HG02870 (cell line): ENCODE data around the gene B4GAT1.
"Not testable (repeated sequence)": the region's sequence is repeated elsewhere in the genome, so short reads cannot be mapped to it uniquely, and the experiment has no call there.

ENCODE experiments used
- ATAC-seq: cut with Tn5 transposase; IDR thresholded peaks from one replicate; pipeline ENCODE4 v1.9.1; 2021; ENCODE audit warnings: mild to moderate bottlenecking, moderate library complexity; ENCODE audit not compliant: unreplicated experiment

B4GAT1 gene

DNA sequence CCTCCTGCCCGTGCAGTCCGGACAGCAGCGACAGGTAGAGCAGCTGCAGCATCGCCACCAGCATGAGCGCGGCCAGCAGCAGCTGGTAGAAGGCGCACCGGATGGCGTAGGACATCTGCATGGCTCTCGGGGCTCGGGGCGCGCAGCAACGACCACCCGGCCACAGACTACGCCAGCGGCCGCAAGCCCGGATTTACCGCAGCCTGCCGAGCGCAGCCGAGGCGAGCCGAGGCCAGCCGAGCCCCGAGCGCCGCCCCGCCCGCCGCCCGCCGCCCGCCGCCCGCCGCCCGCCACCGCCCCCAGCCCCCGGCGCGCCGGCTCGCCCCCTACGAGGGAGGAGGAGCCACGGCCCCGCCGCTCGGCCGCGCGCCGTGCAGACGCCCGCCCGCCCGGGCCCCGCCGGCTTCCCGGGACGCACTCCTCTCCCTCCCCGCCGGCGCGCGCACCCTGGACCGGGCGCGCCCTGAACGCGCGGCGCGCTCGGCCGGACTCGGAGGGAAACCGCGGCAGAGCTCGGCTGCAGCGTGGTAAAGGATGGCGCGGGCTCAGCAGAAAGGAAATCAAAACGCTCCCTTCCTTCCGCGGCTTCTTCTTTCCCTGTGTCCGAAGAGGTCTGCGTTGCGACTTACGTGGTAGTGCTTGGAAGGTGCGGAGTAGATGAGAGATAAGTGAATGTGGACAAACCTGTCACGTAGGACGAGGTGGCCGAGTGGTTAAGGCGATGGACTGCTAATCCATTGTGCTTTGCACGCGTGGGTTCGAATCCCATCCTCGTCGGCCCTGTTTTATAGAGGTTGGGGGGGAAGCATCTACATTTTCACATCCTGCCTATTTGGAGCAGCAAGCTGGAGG is at the start of gene B4GAT1:
B4GAT1 (minus strand) TSS at position 205 of the 852 bp plus-strand sequence; CDS start at position 121, 84 bp downstream.
- ATAC-seq, result peak; percentile 39

DNA sequence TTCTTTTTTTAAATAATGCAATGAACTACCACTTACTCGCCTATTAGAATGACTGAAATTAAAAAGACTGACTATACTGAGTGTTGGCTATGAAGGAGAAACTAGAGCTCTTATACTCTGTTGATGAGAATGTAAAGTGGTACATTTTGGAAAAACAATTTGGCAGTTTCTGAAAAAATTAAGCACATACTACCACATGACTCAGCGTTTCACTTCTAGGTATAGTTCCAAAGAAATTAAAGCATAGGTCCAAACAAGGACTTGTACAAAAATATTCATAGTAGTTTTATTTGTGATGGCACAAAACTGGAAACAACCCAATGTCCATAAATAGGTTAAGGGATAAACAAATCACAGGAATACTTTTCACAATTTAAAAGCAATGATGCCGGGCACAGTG is 46.5 kb upstream of the B4GAT1 start:
- no peak for ATAC-seq

DNA sequence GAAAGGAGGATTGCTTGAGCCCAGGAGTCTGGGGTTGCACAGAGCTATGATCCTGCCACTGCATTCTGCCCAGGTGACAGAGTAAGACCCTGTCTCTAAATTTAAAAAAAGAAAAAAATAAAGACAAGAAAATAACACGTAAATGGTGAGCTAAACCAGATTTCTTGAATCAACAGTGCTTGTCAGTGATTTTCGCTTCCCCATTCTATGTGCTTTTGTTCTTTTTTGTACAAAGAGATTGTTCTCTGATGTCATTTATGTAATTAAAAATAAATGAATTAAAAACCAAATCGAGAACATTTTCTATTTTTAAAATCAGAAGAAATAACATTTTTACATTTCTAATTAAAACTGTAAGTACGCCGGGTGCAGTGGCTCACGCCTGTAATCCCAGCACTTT is 43.9 kb upstream of the B4GAT1 start:
- ATAC-seq, result no peak

DNA sequence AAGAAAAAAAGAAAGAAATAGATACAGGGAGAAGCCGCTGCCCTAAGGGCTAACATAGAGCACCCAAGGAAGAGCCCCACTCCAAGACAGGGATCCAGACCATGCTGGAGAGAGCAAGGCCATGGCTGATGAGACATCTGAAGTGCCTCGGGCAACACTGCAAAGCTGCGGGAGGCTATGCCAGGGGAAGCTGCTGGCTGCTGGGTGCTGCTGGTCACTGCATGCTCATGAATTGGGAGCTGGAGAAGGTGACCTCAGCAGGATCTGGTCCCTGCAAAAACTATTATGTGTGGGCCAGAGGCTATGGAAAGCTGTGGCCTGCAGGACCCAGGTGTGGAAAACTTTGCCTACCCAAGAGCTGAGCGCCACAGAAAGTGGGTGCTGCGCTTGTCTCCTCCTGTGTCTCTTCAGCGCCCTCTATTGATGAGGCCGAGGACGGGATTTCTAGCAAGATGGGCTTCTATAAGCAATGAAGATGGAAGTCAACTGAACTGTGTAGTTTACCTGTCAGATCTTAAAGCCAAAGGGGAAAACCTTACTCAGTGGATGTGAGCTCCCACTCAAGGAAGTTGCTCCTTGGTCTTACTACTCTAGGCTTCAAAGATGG is 41.5 kb upstream of the B4GAT1 start:
- ATAC-seq, result no peak

DNA sequence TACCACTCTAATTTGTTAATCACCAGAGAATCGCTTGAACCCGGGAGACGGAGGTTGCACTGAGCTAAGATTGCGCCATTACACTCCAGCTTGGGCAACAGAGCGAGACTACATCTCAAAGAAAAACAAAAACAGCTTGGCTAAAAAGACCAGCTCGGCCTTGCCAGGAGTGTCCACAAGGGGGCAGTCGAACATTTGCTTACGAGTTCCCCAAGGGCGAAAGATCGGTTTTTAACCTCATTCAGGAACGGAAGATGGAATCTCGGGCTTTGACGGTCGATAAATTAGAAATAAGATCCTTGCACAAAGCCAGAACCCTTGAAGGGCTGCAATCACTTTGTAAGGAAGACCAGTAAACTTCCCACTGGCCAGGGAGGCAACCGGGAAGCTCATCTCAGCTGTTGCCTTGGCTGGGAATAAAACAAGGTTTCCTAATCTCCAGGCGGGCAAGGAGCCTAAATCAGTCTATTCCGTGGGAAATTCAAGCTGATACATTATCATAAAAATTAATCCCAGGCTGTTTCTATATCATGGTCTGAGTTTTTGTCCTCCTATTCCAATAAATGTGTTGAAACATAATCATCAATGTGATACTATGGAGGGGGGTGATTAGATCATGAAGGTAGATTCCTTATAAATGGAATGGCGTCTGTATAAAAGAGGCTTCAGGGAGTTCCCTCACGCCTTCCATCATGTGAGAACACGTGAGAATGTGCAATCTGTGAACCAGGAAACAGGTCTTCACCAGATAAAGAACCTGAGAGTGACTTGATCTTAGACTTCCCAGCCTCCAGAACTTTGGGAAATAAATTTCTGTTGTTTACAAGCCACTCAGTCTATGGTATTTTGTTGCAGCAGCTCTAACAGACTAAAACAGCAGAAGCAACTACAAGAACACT is 39.0 kb upstream of the B4GAT1 start:
- ATAC-seq, result no peak

DNA sequence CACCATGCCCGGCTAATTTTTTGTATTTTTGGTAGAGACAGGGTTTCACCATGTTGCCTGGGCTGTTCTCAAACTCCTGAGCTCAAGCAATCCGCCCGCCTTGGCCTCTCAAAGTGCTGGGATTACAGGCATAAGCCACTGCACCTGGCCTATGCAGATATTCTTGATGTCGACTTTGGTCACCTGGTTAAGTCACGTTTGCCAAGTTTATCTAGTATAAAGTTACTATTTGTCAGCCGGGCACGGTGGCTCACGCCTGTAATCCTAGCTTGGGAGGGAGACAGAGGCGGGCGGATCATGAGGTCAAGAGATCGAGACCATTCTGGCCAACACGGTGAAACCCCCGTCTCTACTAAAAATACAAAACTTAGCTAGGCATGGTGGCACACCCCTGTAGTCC is 36.9 kb upstream of the B4GAT1 start:
- ATAC-seq, result not testable (repeated sequence)

DNA sequence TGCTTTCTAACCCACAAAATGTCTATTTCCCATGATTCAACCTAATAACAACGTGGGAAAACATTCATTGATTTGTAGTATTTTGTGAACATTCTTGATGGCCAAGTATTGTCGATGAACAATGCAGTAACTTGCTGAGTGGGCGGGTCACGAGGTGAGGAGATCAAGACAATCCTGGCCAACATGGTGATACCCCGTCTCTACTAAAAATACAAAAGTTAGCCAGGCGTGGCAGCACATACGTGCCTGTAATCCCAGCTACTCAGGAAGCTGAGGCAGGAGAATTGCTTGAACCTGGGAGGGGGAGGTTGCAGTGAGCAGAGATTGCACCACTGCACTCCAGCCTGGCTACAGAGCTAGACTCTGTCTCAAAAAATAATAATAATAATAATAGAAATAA is 32.8 kb upstream of the B4GAT1 start:
- not testable (repeated sequence) for ATAC-seq

DNA sequence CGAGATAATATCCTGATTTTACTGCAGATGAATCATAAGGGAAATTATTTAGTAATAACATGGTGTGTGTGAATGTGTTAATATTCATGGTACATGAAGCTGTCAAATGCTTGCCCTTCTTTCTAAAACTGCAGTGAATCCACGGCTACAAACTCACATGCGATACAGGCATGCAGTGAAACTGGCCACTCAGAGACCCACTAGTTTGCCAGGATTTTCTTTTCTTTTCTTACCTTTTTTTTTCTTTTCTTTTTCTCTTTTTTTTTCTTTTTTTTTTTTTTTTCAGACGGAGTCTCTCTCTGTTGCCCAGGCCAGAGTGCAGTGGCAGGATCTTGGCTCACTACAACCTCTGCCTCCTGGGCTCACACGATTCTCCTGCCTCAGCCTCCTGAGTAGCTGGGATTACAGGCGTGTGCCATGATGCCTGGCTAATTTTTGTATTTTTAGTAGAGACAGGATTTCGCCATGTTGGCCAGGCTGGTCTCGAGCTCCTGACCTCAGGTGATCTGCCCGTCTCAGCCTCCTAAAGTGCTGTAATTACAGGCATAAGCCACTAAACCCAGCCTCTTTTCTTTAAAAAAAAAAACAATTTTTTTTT is 26.4 kb upstream of the B4GAT1 start:
- ATAC-seq, result not testable (repeated sequence)

DNA sequence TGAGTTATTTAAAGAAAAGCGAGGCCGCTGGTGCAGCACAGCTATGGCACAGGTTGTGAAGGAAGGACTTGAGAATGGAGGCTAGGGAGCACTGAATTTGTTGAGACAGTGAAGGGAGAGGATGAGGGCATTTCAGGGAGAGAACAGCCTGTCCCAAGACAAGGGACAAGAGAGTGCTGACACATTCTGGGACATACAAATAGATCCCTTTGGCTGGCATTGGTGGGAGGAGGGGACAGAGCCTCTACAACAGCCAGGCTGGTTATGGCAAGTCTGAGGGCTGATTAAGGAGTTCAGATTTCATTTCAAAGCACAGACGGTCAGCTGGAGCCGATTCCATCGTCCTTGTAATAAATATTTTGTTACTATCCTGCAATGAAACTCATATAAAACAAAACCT is 25.8 kb upstream of the B4GAT1 start:
- no peak for ATAC-seq

DNA sequence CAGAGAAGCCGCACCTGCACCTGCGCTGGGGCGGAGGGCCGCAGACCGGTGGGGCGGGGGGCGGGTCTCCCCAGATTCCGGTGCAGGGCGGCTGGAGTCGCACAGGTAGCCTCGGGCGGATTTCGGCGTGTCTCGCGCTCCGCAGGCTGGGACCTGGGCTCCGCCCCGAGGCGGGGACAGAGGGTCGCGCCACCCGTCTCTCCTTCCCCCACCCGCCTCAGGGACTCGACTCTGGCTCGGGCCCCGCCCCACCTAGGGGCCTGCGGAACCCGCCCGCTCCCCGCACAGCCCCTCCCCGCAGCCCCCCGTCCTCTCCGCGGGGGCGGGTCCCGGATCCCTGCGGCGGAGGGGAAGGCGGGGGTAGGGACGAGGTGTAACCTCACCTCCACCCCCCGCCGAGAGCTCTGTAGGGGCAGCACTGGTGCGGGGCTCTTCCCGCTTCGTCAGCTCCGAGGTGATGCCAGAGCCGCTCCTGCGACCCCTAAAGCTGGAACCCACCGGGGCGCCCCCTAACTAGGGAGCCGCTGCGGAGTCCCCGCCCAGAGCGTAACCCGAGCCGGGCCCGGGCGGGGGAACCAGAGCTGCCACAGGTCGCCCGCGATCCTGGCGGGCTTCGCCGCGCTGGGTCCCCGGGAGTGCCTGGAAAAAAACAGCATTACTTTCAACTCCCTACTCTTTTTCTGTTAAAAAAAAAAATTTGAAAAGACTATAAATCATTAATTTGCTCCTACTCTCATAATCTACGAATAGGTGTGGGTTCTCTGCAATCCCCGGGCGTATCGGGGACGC is 24.4 kb upstream of the B4GAT1 start, which contains the start of gene SLC29A2:
SLC29A2 (minus strand) TSS at position 134 of the 789 bp plus-strand sequence. CDS start 169 bp downstream, outside the sequence.
- peak; percentile 74 for ATAC-seq

DNA sequence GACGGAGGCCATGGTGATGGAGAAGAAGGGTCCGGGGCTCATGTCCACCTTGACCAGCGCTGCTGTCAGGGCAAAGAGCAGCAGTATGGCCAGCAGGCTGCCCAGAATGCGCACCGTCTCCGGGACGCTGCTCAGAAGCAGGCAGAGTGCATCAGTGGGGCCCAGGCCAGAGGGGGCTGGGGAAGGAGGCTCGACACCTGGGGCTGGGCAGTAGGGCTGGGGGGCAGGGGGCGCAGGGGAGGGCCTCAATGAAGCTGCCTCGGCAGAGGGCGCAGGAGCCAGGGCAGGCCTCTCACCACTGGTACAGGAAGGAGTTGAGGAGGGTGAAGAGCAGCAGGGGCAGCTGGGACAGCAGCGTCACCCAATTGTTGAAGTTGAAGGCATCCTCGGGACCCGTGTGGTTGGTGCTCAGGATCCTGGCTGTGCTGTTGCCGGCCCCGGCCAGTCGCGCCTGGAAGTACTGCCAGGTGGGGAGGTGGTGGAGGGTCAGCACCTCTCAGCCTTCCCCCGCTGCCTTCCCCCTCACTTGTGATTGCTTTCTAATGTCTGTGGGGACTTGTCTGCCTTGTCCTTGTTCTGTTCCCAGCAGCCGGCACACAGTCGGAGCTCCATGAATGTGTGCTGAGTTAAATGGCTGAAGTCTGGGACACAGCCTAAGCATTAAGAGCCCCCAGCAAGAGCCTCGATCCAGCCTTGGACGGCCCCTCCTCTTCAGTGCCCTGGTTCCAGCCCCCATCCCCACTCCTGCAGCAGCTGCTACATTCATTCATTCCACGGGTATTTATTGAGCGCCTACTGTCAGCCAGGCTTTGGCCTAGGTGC is 21.9 kb upstream of the B4GAT1 start:
- ATAC-seq, result no peak

DNA sequence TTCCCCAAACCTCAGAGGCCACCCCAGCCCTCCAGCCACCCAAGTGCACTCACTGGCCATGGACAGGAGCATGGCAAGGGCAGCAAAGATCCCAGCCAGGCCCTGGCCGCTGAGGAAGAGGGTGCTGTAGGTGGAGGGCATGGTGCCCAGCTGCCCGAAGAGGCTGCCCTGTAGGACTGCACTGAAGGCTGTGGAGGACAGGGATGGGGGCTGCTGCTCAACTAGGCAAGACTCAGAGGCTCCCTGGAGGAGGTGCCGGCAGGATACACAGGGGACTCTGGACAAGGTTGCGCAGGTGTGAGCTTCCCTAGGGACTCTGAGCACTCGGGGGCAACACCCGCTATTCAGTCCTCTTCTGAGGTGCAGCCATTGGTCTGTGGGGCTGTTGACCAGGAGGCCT is 21.1 kb upstream of the B4GAT1 start:
- no peak for ATAC-seq

DNA sequence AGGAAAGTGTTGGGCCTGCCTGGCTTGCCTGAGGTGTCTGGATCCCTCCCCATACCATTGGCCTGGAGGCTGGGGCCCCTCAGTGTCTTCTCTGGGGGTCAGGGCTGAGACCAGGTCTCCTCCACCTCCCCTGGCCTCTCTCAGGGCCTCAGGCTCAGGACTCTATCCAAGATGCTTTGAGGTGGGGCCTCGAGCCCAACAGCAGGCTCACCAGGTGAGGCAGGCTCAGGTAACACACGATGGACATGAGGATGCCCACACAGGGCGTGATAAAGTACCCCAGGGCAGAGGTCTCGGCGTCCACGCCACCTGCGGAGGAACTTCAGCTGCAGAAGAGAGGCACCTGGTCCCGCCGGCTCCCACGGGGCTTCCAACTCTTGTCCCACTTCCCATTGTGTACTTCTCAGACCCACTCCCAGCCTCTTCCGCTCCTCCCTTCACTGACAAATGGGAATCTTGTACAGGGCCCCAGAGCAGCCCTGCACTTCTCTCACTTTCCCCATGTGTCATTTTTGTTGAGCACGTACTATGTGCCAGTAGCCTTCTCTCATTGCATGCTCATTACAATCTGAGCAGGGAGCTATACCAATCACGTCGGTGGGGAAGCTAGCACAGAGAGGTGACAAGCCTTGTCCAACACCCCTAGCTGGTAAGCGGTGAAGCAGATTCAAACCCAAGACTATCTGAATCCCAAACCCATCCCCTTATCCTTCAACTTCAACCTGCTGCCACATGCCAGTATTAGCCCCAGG is 20.3 kb upstream of the B4GAT1 start:
- no peak for ATAC-seq

DNA sequence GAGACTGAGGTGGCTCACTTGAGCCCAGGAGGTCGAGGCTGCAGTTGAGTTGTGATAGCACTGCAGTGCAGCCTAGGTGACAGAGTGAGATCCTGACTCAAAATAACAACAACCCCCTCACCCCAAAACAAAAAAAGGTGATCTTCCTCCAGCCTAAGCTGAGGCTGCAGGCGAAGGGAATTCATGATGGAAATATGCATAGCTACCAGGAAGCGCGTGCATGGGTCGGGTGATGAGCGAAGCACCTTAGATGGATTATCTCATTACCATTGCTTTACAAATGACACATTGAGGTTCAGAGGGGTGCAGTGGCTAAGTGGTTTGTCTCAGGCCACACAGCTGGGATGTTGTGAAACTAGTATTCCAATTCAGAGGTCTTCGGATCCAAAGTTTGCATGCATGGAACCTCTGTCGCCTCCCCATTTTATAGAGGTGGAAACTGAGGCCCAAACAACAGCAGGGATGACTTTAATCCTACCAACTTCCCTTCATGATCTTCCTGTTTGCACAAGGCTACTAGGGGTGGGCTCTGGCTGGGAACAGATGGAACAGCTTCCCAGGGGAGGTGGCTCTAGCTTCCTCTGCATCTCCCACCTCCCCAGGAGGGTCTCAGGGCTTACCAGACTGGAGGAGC is 19.5 kb upstream of the B4GAT1 start:
- no peak for ATAC-seq

DNA sequence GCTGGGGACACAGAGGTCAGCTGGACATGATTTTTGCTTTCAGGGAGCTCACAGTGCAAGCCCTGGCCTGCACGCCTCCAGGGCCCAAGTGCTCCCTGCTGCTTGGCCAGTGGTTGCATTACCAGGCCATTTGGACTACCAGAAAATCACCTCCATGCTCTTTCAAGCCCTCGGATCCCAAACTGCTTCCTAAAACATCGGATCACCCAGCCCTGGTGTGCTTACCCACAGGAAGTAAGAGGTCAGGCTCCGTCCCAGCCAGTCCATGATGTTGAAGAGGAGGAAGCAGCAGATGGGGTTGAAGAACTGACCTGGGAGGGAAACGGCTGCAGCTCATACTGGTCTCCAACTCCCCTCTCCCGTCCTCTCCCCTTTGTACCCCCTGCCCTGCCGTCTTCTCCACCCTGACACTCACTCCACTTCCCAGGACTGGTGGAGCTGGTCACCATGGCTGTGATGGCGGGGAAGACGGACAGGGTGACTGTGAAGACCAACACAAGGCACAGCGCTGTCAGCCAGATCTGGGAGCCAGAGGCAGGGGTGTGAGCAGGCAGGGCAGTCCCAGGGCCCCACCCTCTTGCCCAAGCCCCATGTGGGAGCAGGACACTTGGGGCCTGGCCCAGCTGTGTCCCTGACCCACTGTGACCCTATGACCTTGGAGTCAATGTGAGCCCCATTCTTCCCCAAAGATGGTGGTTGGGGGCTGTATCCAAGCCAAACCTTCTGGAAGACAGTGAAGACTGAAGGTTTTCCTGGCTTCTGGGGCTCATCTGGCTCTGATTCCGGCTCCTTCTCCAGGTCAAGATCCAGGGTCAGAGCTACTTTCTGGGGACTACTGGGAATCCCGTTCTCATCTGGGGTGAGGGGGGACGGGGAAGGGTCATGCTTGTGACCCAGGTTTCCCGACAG is 18.5 kb upstream of the B4GAT1 start:
- ATAC-seq, result no peak

DNA sequence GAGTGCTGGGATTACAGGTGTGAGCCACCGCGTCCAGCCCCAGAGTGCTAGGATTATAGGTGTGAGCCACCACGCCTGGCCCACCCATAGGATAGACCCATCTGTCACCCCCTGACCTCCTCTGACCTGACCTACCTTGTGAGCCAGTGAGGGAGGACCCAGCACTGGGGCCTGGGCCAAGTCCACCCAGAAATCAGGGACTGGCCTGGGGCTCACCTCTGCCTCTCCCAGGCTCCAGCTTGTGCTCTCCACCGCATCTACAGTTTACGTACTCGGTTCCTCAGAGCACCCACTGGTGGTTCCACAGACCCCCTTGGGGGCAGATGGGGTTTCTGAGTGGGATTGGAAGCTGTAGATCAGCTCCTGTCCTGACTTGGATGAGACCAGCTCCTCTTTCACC is 17.7 kb upstream of the B4GAT1 start:
- no peak for ATAC-seq
